HepG2 (cell line): ENCODE measurements around the gene MAP3K5. TPM values are rescaled to one million over a fixed set of nuclear protein-coding genes. Genes with fewer than 3 reads are reported as not detected.
"Not testable (repeated sequence)": the region's sequence is repeated elsewhere in the genome, so short reads cannot be mapped to it uniquely, and the experiment has no call there.

Source experiments
- ATAC-seq: fragments of 200-7000 bp; cut with Tn5 transposase; 3 replicates; pipeline ENCODE4 v1.9.1; 2020; ENCODE audit warnings: mild to moderate bottlenecking, moderate library complexity
- BruUV-seq: library from RNA; stranded (reverse); fragments of 400-500 nt; replicated peaks from 2 replicates; lab custom pipeline; 2021; lab: Mats Ljungman, UMichigan
- CTCF ChIA-PET: fragments of 300-600 bp; formaldehyde crosslinking; extraction: SDS; loops from one replicate; lab custom pipeline; 2021; ENCODE audit warnings: low total read pairs, inconsistent platforms, low intra/inter-chr PET ratio; lab: Yijun Ruan, JAX
- POLR2A ChIA-PET: fragments of 350-600 bp; sonication (Branson Sonifier 250); formaldehyde crosslinking; loops from one replicate; lab custom pipeline; 2020; ENCODE audit warnings: antibody characterized with exemption, inconsistent platforms; lab: Yijun Ruan, JAX
- DNase-seq: peaks from one replicate; pipeline ENCODE4 v3.0.0-alpha.2; 2015; ENCODE audit warnings: low spot score
- FAIRE-seq: peaks from 3 replicates; lab custom pipeline; 2011; peaks lifted over from hg19 to GRCh38; lab: Jason Lieb, UNC
- H2AFZ ChIP-seq: one replicate; pipeline ENCODE4 v1.6.1; 2011; ENCODE audit warnings: low read length, inconsistent platforms
- H3K27ac ChIP-seq: fragments of 300-600 bp; 3 replicates; pipeline ENCODE4 v1.8.0; 2011; ENCODE audit warnings: mixed run types, mild to moderate bottlenecking, mixed read lengths, low read length, inconsistent platforms; ENCODE audit not compliant: insufficient read depth; ENCODE audit errors: extremely low read length
- H3K27me3 ChIP-seq, 2 experiments: fragments of 200-600 bp in 1 of 2; 2 replicates in 1 of 2; 3 replicates in 1 of 2; pipeline versions ENCODE4 v1.6.0 to v1.8.0; 2011; ENCODE audit warnings: low read length in 2 of 2, mild to moderate bottlenecking in 2 of 2, moderate library complexity in 2 of 2, inconsistent platforms in 1 of 2; ENCODE audit not compliant: insufficient read depth in 2 of 2, control insufficient read depth in 1 of 2
- H3K36me3 ChIP-seq, 2 experiments: fragments of 200-600 bp in 1 of 2; replicated peaks in 1 of 2; 2 replicates in 1 of 2; 3 replicates in 1 of 2; pipeline versions ENCODE4 v1.5.1 to v1.8.0; 2011; ENCODE audit warnings: low read length in 2 of 2, inconsistent platforms in 1 of 2; ENCODE audit not compliant: insufficient read depth in 2 of 2, control insufficient read depth in 1 of 2
- H3K4me1 ChIP-seq: 2 replicates; pipeline ENCODE4 v1.5.1; 2012; ENCODE audit warnings: low read length, inconsistent platforms; ENCODE audit not compliant: insufficient read depth
- H3K4me2 ChIP-seq: 2 replicates; pipeline ENCODE4 v1.6.0; 2011; ENCODE audit warnings: low read depth, low read length, inconsistent platforms
- H3K4me3 ChIP-seq, 3 experiments: fragments of 200-600 bp in 1 of 3; sonication (generic), shearing (Covaris generic) in 1 of 3; replicated peaks in 1 of 3; 2 replicates each; pipeline ENCODE4 v1.5.1; 2011 to 2016; ENCODE audit warnings: low read length in 3 of 3, inconsistent platforms in 2 of 3, low read depth in 2 of 3, mild to moderate bottlenecking in 2 of 3, control low read depth in 1 of 3, mixed read lengths in 1 of 3; ENCODE audit not compliant: insufficient read depth in 1 of 3
- H3K79me2 ChIP-seq: one replicate; pipeline ENCODE4 v1.6.1; 2011; ENCODE audit warnings: low read length, inconsistent platforms; ENCODE audit not compliant: insufficient read depth
- H3K9ac ChIP-seq: 2 replicates; pipeline ENCODE4 v1.6.0; 2011; ENCODE audit warnings: mild to moderate bottlenecking, low read depth, low read length, inconsistent platforms; ENCODE audit not compliant: insufficient read depth
- H3K9me3 ChIP-seq: 2 replicates; pipeline ENCODE4 v1.5.1; 2012; ENCODE audit warnings: mild to moderate bottlenecking, low read length
- H4K20me1 ChIP-seq: 2 replicates; pipeline ENCODE4 v1.6.0; 2011; ENCODE audit warnings: inconsistent platforms, mild to moderate bottlenecking, low read length, moderate library complexity; ENCODE audit not compliant: insufficient read depth
- MYPOP ChIP-seq: sonication (generic); formaldehyde crosslinking; IDR thresholded peaks from 2 replicates; pipeline ENCODE4 v1.8.1; 2023; ENCODE audit warnings: mild to moderate bottlenecking, moderate library complexity, missing genetic modification reagents
- WGBS: methylation state at CpG from one replicate; pipeline ENCODE4 v1.1.6; 2017; ENCODE audit warnings: low lambda C conversion rate; 5-methylcytosine and 5-hydroxymethylcytosine counted together
- in situ Hi-C: cut with HindIII; loops from 2 replicates; pipeline ENCODE4 v1.10.0; 2017; ENCODE audit warnings: low pct_unique_long_range_greater_than_20kb; ENCODE audit not compliant: extremely low pct_ligation_motif_present
- intact Hi-C: fragments of 100-400 bp; cut with micrococcal nuclease; formaldehyde crosslinking; loops from one replicate; pipeline ENCODE4 v1.10.0; 2022; ENCODE audit not compliant: unreplicated experiment
- polyA plus RNA-seq, 8 experiments: library from polyadenylated mRNA; depleted of rRNA in 3 of 8; stranded (reverse) in 7 of 8; unstranded in 1 of 8; fragments of >200 nt; fragmentation: Illumina TruSeq in 4 of 8; extraction: Trizol in 4 of 8; gene quantifications; 2 replicates each; pipeline versions ENCODE4 v1.2.1 to v1.2.3, GENCODE V29; 2011 to 2016; ENCODE audit warnings: low read depth in 4 of 8, missing spikeins in 1 of 8, mixed read lengths in 1 of 8; ENCODE audit not compliant: insufficient read depth in 1 of 8
- total RNA-seq, 5 experiments: library from RNA; depleted of rRNA; stranded (reverse); fragments of >200 nt; fragmentation: Illumina TruSeq; extraction: Trizol; gene quantifications; 2 replicates each; pipeline ENCODE4 v1.2.3, GENCODE V29; 2016; ENCODE audit warnings: low read depth in 1 of 5
- TF ChIP-seq, protein P1 (sequence below): sonication (generic); formaldehyde crosslinking; IDR thresholded peaks from 2 replicates; pipeline ENCODE4 v1.5.1; 2020; ENCODE audit warnings: mild to moderate bottlenecking, missing genetic modification reagents
- TF ChIP-seq, protein P2 (sequence below): IDR thresholded peaks from 2 replicates; pipeline ENCODE4 v1.6.1; 2016; ENCODE audit warnings: control low read depth

The MAP3K5 gene
- total and polyA plus RNA-seq, 2 of the 13 experiments (the other 11 are each of a cell fraction or from before 2014, with no cell fraction given) = not detected

DNA sequence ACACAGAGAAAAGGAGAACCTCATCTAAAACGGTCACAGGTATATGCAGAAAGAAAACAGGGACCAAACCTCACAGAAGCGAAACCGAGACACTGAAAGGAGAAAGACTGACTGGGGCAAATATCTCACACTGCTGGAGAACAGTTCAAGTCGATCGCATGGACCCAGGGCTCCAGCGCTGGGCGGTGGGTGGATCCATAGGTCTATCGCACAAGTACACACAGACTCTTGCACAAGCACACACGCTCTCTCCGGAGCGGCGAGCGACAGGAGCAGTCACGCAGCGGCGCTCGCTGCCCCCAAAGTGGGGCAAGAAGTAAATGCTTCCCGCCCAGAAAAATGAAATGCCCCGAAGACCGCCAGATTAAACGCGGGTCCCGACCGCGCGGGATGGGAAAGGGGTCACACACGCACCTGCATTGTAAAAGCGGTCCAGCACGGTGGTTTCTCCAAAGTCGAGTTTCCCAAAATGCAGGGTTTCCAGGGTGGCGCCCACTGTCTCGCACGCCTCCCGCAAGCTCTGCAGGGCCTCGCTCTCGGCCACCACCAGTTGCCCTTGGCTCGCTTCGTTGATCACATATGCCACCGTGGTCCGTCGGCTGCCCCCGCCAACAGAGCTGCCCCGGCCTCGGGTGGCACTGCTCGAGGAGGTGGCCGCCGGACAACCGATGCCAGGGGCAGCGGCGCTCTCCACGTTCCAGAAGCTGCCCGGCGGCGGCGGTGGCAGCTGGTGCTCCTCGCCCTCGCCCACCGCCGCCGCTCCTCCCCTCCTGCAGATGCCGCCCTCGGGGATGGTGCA, 782 bp downstream of the MAP3K5 start (continued):
- 0 out of 2 replicates have a peak, but pooled peaks have one; percentile 38 for TF ChIP-seq MYPOP (CRISPR knock-in tag)

GRCh38 chr6:136790411-136791295, 1.6 kb downstream of the MAP3K5 start:
- Histone ChIP-seq H3K36me3 (no peaks in the 10 kb centered on the region), H3K27ac (no peak overlapping the region), H4K20me1 (no peaks in the 10 kb centered on the region), H3K79me2 (no peaks in the 10 kb centered on the region), H3K4me2 (peak overlapping the region; percentile 81), H3K4me3 (no peak overlapping the region), H2AFZ (no peak overlapping the region), H3K4me1 (peaks cover 18% of the 10 kb centered on the region), H3K9me3 (no peaks in the 10 kb centered on the region), H3K9ac (no peak overlapping the region), H3K27me3 (peaks cover 1 to 61% of the 10 kb centered on the region in 2 experiments; a peak in 4 of 5 replicates)
- BruUV-seq = no TSS peak
- intact Hi-C loops = loop anchor here (10.0 kb wide), 1 partner anchor 206 kb away; no protein-coding TSS in a partner anchor
- in situ Hi-C loops = loop anchor here (5.0 kb wide), 1 partner anchor 148 kb away; no protein-coding TSS in a partner anchor
- WGBS = 23% methylated on average over 7 of the region's 7 CpGs
- ATAC-seq (no peak), FAIRE-seq (no peak), DNase-seq (no peak)
- TF ChIP-seq, protein P1, sequence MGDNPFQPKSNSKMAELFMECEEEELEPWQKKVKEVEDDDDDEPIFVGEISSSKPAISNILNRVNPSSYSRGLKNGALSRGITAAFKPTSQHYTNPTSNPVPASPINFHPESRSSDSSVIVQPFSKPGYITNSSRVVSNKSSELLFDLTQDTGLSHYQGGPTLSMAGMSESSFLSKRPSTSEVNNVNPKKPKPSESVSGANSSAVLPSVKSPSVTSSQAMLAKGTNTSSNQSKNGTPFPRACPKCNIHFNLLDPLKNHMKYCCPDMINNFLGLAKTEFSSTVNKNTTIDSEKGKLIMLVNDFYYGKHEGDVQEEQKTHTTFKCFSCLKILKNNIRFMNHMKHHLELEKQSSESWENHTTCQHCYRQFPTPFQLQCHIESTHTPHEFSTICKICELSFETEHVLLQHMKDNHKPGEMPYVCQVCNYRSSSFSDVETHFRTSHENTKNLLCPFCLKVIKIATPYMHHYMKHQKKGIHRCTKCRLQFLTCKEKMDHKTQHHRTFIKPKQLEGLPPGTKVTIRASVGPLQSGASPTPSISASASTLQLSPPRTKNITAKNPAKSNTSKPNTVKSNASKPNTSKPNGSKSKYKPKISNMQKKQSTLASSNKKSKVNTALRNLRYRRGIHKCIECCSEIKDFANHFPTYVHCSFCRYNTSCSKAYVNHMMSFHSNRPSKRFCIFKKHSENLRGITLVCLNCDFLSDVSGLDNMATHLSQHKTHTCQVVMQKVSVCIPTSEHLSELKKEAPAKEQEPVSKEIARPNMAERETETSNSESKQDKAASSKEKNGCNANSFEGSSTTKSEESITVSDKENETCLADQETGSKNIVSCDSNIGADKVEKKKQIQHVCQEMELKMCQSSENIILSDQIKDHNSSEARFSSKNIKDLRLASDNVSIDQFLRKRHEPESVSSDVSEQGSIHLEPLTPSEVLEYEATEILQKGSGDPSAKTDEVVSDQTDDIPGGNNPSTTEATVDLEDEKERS (CRISPR knock-in tag) = no peak
- TF ChIP-seq, protein P2, sequence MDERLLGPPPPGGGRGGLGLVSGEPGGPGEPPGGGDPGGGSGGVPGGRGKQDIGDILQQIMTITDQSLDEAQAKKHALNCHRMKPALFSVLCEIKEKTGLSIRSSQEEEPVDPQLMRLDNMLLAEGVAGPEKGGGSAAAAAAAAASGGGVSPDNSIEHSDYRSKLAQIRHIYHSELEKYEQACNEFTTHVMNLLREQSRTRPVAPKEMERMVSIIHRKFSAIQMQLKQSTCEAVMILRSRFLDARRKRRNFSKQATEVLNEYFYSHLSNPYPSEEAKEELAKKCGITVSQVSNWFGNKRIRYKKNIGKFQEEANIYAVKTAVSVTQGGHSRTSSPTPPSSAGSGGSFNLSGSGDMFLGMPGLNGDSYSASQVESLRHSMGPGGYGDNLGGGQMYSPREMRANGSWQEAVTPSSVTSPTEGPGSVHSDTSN (CRISPR knock-in tag) = no peak
- ChIA-PET POLR2A (no interaction called here), CTCF (no interaction called here)

DNA sequence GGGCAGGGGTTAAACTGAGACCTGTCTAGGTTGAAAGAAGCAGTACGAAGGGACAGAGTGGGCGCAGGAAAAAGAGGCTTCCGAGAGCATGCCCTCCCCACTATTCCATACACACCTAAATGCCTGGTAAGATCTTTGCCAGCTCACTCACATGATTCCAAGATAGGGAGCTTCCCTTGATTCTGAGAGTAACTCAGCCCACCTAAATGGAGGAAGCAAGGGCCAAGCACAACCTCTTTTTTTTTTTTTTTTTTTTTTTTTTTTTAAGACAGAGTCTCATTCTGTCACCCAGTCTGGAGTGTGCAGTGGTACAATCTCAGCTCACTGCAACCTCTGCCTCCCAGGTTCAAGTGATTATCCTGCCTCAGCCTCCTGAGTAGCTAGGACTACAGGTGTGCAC, 2.8 kb downstream of the MAP3K5 start:
- H2AFZ ChIP-seq, H3K9me3 ChIP-seq, intact Hi-C loops, POLR2A ChIA-PET, DNase-seq, H4K20me1 ChIP-seq, BruUV-seq, CTCF ChIA-PET, in situ Hi-C loops, FAIRE-seq, H3K36me3 ChIP-seq, H3K4me3 ChIP-seq, H3K4me2 ChIP-seq, ATAC-seq, H3K9ac ChIP-seq, H3K27ac ChIP-seq, H3K79me2 ChIP-seq: not testable (repeated sequence)
- Histone ChIP-seq H3K4me1 (peaks cover 18% of the 10 kb centered on the region), H3K27me3 (peaks cover 1 to 56% of the 10 kb centered on the region in 2 experiments; a peak in 4 of 5 replicates)
- 60% methylated on average over 3 of the region's 3 CpGs for WGBS
